ENCODE results near the gene LMBR1. TPM values are rescaled to one million over a fixed set of nuclear protein-coding genes. Genes with fewer than 3 reads are reported as not detected.
A peak's percentile ranks its signal among the peaks of the same experiment; 100 is the strongest.
"Not testable (repeated sequence)": the region's sequence is repeated elsewhere in the genome, so short reads cannot be mapped to it uniquely, and the experiment has no call there.

Gene LMBR1
- total RNA-seq, 5 donors from 2014 or later (not counting 1 experiment from before 2014, with no cell fraction given), result 79.1 to 94.8 (median 83.8) TPM

DNA sequence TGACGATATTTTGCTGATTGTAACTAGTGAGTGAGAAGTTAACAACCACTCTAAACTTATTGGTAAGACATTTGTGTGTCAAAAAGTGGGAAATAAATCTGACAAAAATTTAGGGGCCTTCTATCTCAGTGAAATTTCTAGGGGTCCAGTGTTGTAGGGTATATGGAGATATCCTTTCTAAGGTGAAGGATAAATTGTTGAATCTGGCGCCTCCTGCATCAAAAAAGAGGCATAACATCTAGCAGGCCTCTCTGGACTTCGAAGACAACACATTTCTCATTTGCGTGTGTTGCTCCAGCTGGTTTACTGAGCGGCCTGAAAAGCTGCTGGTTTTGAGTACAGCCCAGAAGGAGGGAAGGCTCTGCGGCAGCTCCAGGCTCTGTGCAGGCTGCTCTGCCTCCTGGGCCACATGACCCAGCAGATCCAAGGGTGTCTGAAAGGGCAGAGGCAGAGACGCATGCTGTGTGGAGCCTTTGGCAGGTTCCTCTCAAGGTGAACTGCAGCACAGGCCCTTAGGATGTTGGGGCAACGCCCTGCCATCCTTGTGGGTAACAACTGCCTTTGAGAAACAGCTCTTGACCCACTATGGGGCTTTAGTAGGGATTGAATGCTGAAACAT is 72.4 kb downstream of the LMBR1 start:
- H3K27ac Mint-ChIP-seq, result no peak overlapping the region
- H3K4me1 Mint-ChIP-seq, result no peaks in the 10 kb centered on the region
- CTCF ChIA-PET, result no interaction called here

DNA sequence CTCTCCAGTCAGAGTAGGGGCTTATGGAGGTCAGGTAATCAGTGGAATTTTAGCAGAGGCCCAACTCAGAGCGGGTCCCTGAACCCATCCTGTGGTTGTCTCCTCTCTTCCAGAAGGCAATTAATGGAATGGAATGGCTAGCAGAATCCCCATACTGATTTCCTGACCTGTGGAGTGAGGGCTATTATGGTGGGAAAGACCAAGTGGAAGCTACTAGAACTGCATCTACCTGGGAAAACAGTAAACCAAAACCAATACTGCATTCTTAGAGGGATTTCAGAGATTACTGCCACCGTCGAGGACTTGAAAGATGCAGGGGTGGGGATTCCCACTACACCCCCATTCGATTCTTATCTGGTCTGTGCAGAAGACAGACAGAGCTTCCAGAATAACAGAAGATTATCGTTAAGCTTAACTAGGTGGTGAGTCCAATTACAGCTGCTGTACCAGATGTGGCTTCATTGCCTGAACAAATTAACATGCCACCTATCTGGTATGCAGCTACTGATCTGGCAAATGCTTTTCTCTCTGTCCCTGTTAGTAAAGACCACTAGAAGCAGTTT is 73.2 kb downstream of the LMBR1 start:
- WGBS (ENCODE audit: insufficient coverage), result 100% methylated on average over 2 of the region's 5 CpGs
- DNase-seq (no peak), ATAC-seq (replicated peaks in 1 of 4) (no peak)
- no peak overlapping the region for H3K4me3 Mint-ChIP-seq
- no peaks in the 10 kb centered on the region for H3K4me1 ChIP-seq (ENCODE audit: control insufficient read depth in 1 of 2, extremely low read depth in 1 of 2, insufficient read depth in 2 of 2, low read length in 2 of 2)
- no peak overlapping the region for H3K27ac Mint-ChIP-seq
- CTCF ChIA-PET, result no interaction called here
- peaks cover 0 to 7% of the 10 kb centered on the region in 2 donors for H3K36me3 ChIP-seq (ENCODE audit: control insufficient read depth in 2 of 2, extremely low read depth in 1 of 2, insufficient read depth in 1 of 2, low read length in 1 of 2)
- H3K27ac ChIP-seq (ENCODE audit: low read length), result no peak overlapping the region
- no peaks in the 10 kb centered on the region for H3K9me3 Mint-ChIP-seq
- no peaks in the 10 kb centered on the region for H3K4me1 Mint-ChIP-seq
- H3K27me3 ChIP-seq (replicated peaks in 1 of 2; ENCODE audit: control insufficient read depth in 2 of 2, extremely low read depth in 1 of 2, insufficient read depth in 2 of 2, low read length in 1 of 2), result no peaks in the 10 kb centered on the region
- POLR2A ChIA-PET, result no interaction called here
- H3K27me3 Mint-ChIP-seq, result no peaks in the 10 kb centered on the region
- H3K36me3 Mint-ChIP-seq, result peaks cover 14% of the 10 kb centered on the region
- H3K4me3 ChIP-seq (ENCODE audit: control insufficient read depth in 1 of 2, extremely low read depth in 1 of 2, low read length in 1 of 2), result no peak overlapping the region
- H3K9me3 ChIP-seq, result no peaks in the 10 kb centered on the region

More for the DNA sequence above, 72.4 kb downstream of the LMBR1 start:
- no peaks in the 10 kb centered on the region for H3K27me3 Mint-ChIP-seq
- POLR2A ChIA-PET, result no interaction called here
- peaks cover 16% of the 10 kb centered on the region for H3K36me3 Mint-ChIP-seq
- DNase-seq (peak in 1 of 35 experiments; percentile 8), ATAC-seq (replicated peaks in 1 of 4) (peak in 1 of 4 experiments; percentile 18)
- no peaks in the 10 kb centered on the region for H3K27me3 ChIP-seq (replicated peaks in 1 of 2; ENCODE audit: control insufficient read depth in 2 of 2, extremely low read depth in 1 of 2, insufficient read depth in 2 of 2, low read length in 1 of 2)
- no peaks in the 10 kb centered on the region for H3K9me3 Mint-ChIP-seq
- no peaks in the 10 kb centered on the region for H3K9me3 ChIP-seq
- no peaks in the 10 kb centered on the region for H3K4me1 ChIP-seq (ENCODE audit: control insufficient read depth in 1 of 2, extremely low read depth in 1 of 2, insufficient read depth in 2 of 2, low read length in 2 of 2)
- H3K4me3 Mint-ChIP-seq, result no peak overlapping the region
- no peak overlapping the region for H3K4me3 ChIP-seq (ENCODE audit: control insufficient read depth in 1 of 2, extremely low read depth in 1 of 2, low read length in 1 of 2)
- WGBS (ENCODE audit: insufficient coverage), result 92% methylated on average over 7 of the region's 8 CpGs
- no peak overlapping the region for H3K27ac ChIP-seq (ENCODE audit: low read length)
- H3K36me3 ChIP-seq (ENCODE audit: control insufficient read depth in 2 of 2, extremely low read depth in 1 of 2, insufficient read depth in 1 of 2, low read length in 1 of 2), result peaks cover 0 to 7% of the 10 kb centered on the region in 2 donors

DNA sequence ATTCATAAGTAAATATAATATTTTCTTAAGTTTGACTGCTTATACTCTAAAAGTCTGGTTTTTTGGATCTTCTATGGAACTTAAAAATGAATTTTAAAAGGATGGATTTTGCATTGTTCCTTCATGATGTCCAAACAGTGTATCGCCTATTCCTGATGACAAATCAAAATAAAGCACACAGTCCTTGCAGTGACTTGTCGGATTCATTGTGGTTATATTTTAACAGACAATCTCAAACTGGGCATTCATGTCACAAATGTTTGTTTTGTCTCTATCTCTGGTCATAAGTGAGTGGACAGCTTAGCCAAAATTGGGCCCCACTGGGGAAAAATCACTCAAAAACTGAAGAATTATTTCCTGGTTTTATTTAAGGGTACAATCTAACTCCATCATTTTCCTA is 74.8 kb downstream of the LMBR1 start:
- Histone ChIP-seq H3K4me1 (ENCODE audit: control insufficient read depth in 1 of 2, extremely low read depth in 1 of 2, insufficient read depth in 2 of 2, low read length in 2 of 2) (no peaks in the 10 kb centered on the region), H3K9me3 (no peaks in the 10 kb centered on the region), H3K27me3 (replicated peaks in 1 of 2; ENCODE audit: control insufficient read depth in 2 of 2, extremely low read depth in 1 of 2, insufficient read depth in 2 of 2, low read length in 1 of 2) (no peaks in the 10 kb centered on the region), H3K27ac (ENCODE audit: low read length) (no peak overlapping the region), H3K4me3 (ENCODE audit: control insufficient read depth in 1 of 2, extremely low read depth in 1 of 2, low read length in 1 of 2) (no peak overlapping the region), H3K36me3 (ENCODE audit: control insufficient read depth in 2 of 2, extremely low read depth in 1 of 2, insufficient read depth in 1 of 2, low read length in 1 of 2) (peaks cover 2 to 7% of the 10 kb centered on the region in 2 donors)
- 100% methylated on average over 1 of the region's 2 CpGs for WGBS (ENCODE audit: insufficient coverage)
- Mint-ChIP-seq H3K36me3 (peaks cover 16% of the 10 kb centered on the region), H3K27me3 (no peaks in the 10 kb centered on the region), H3K4me1 (no peaks in the 10 kb centered on the region), H3K27ac (no peak overlapping the region), H3K4me3 (no peak overlapping the region), H3K9me3 (no peaks in the 10 kb centered on the region)
- DNase-seq (no peak), ATAC-seq (replicated peaks in 1 of 4) (no peak)
- CTCF ChIA-PET, result no interaction called here
- POLR2A ChIA-PET, result no interaction called here

DNA sequence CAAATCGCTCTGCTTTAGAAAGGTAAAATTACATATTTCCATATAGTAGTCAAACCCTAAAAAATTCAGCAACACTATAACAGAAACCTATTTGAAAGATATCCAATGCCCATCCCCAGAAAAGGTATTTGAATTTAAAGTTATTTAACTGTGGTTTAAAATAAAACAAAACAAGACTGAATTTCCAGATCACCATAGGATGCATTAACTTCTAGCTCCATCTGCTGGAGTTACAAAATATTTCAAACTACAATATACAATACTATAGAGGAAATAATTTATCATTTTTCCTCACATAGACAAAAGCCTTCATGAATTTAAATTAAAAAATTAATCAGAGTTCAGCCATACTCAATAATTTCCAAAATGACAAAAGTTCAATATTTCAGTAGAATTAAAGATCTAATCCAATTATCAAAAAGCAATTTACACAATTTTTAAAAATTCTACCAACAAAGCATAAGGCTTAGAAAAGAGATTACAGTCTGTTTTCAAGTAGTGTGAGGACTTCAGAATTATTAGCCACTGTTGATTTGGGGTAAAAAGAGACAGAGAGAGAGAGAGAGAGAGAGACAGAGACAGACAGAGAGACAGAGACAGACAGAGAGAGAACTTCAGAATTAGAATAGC is 75.9 kb downstream of the LMBR1 start:
- Mint-ChIP-seq H3K27ac (no peak overlapping the region), H3K4me1 (no peaks in the 10 kb centered on the region), H3K27me3 (no peaks in the 10 kb centered on the region), H3K36me3 (peaks cover 24% of the 10 kb centered on the region), H3K9me3 (no peaks in the 10 kb centered on the region), H3K4me3 (no peak overlapping the region)
- Histone ChIP-seq H3K36me3 (ENCODE audit: control insufficient read depth in 2 of 2, extremely low read depth in 1 of 2, insufficient read depth in 1 of 2, low read length in 1 of 2) (peaks cover 2 to 9% of the 10 kb centered on the region in 2 donors), H3K9me3 (no peaks in the 10 kb centered on the region), H3K27me3 (replicated peaks in 1 of 2; ENCODE audit: control insufficient read depth in 2 of 2, extremely low read depth in 1 of 2, insufficient read depth in 2 of 2, low read length in 1 of 2) (no peaks in the 10 kb centered on the region), H3K4me3 (ENCODE audit: control insufficient read depth in 1 of 2, extremely low read depth in 1 of 2, low read length in 1 of 2) (no peak overlapping the region), H3K27ac (ENCODE audit: low read length) (no peak overlapping the region), H3K4me1 (ENCODE audit: control insufficient read depth in 1 of 2, extremely low read depth in 1 of 2, insufficient read depth in 2 of 2, low read length in 2 of 2) (no peaks in the 10 kb centered on the region)
- WGBS (ENCODE audit: insufficient coverage), result no CpG with 5 or more reads among the region's 1 CpG
- DNase-seq (peak in 1 of 35 experiments; percentile 17), ATAC-seq (replicated peaks in 1 of 4) (no peak)
- POLR2A ChIA-PET, result no interaction called here
- CTCF ChIA-PET, result interaction anchor here in 1 of 2 donors (0.5 to 1.4 kb wide), 2 partner anchors 1092 to 1889 kb away, joined by 3 to 6 read pairs; no protein-coding TSS in a partner anchor

DNA sequence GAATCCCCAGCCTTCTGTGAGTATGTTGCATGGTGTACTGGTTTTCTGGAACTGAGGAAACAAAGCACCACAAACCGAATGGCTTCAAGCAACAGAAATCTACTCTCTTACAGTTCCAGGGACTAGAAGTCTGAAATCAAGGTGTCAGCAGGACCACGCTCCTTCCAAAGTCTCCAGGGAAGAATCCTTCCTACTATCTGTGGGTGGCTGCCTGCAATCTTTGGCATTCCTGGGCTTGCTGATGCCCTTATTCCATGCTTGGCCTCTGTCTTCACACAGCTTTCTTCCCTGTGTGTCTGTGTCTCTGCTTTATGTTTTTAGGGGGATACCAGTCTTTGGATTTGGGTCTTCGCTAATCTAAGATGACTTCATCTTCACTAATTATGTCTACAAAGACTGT is 81.3 kb downstream of the LMBR1 start:
- WGBS (ENCODE audit: insufficient coverage), result 100% methylated on average over 2 of the region's 3 CpGs
- no peak overlapping the region for H3K4me3 Mint-ChIP-seq

DNA sequence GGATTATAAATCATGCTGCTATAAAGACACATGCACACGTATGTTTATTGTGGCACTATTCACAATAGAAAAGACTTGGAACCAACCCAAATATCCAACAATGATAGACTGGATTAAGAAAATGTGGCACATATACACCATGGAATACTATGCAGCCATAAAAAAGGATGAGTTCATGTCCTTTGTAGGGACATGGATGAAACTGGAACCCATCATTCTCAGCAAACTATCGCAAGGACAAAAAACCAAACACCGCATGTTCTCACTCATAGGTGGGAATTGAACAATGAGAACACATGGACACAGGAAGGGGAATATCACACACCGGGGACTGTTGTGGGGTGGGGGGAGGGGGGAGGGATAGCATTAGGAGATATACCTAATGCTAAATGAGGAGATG is 89.3 kb downstream of the LMBR1 start:
- CTCF ChIA-PET; H3K36me3 ChIP-seq (ENCODE audit: control insufficient read depth in 2 of 2, extremely low read depth in 1 of 2, insufficient read depth in 1 of 2, low read length in 1 of 2); H3K27me3 ChIP-seq (replicated peaks in 1 of 2; ENCODE audit: control insufficient read depth in 2 of 2, extremely low read depth in 1 of 2, insufficient read depth in 2 of 2, low read length in 1 of 2); H3K9me3 Mint-ChIP-seq; H3K4me3 ChIP-seq (ENCODE audit: control insufficient read depth in 1 of 2, extremely low read depth in 1 of 2, low read length in 1 of 2); H3K4me1 ChIP-seq (ENCODE audit: control insufficient read depth in 1 of 2, extremely low read depth in 1 of 2, insufficient read depth in 2 of 2, low read length in 2 of 2); H3K9me3 ChIP-seq; H3K27ac Mint-ChIP-seq; H3K27ac ChIP-seq (ENCODE audit: low read length); DNase-seq; H3K4me3 Mint-ChIP-seq; H3K4me1 Mint-ChIP-seq; H3K27me3 Mint-ChIP-seq; ATAC-seq (replicated peaks in 1 of 4); POLR2A ChIA-PET: not testable (repeated sequence)
- peaks cover 53% of the 10 kb centered on the region for H3K36me3 Mint-ChIP-seq
- WGBS (ENCODE audit: insufficient coverage), result no CpG with 5 or more reads among the region's 4 CpGs

More for the DNA sequence above, 81.3 kb downstream of the LMBR1 start:
- no peak for ATAC-seq (replicated peaks in 1 of 4)
- no peak overlapping the region for H3K27ac ChIP-seq (ENCODE audit: low read length)
- no peaks in the 10 kb centered on the region for H3K27me3 ChIP-seq (replicated peaks in 1 of 2; ENCODE audit: control insufficient read depth in 2 of 2, extremely low read depth in 1 of 2, insufficient read depth in 2 of 2, low read length in 1 of 2)
- no peak for DNase-seq
- Mint-ChIP-seq H3K9me3 (no peaks in the 10 kb centered on the region), H3K36me3 (peaks cover 29% of the 10 kb centered on the region), H3K4me1 (no peaks in the 10 kb centered on the region), H3K27me3 (no peaks in the 10 kb centered on the region), H3K27ac (no peak overlapping the region)
- H3K4me1 ChIP-seq (ENCODE audit: control insufficient read depth in 1 of 2, extremely low read depth in 1 of 2, insufficient read depth in 2 of 2, low read length in 2 of 2), result no peaks in the 10 kb centered on the region
- H3K4me3 ChIP-seq (ENCODE audit: control insufficient read depth in 1 of 2, extremely low read depth in 1 of 2, low read length in 1 of 2), result no peak overlapping the region
- ChIA-PET POLR2A (no interaction called here), CTCF (no interaction called here)
- peaks cover 2 to 7% of the 10 kb centered on the region in 2 donors for H3K36me3 ChIP-seq (ENCODE audit: control insufficient read depth in 2 of 2, extremely low read depth in 1 of 2, insufficient read depth in 1 of 2, low read length in 1 of 2)
- no peaks in the 10 kb centered on the region for H3K9me3 ChIP-seq

Measured in T-cell (primary cell).